Prostate gland (tissue), 2 donors: ENCODE data around the gene LNPEP.

ENCODE experiments used
- CTCF ChIP-seq, 4 experiments: fragments of 200-600 bp in 2 of 4; fragments of 450-650 bp in 2 of 4; sonication (generic) in 2 of 4; IDR thresholded peaks; 1 replicate in 3 of 4; 2 replicates in 1 of 4; pipeline ENCODE4 v1.5.1; 2016 to 2019; ENCODE audit warnings: antibody characterized with exemption in 4 of 4, mild to moderate bottlenecking in 2 of 4, moderate library complexity in 2 of 4
- POLR2A ChIP-seq: fragments of 450-650 bp; IDR thresholded peaks from one replicate; pipeline ENCODE4 v1.6.1; 2016; ENCODE audit warnings: antibody characterized with exemption, mild to moderate bottlenecking

- TF ChIP-seq CTCF (IDR thresholded peaks at IDR 0.05) (no peak), POLR2A (no peak)
Observed at GRCh38 chr5:96946381-96946780, 10.5 kb downstream of the LNPEP start.
